OCI-LY1 (cell line): Measurements from ENCODE around the gene UROS.

Experiments
- EZH2 ChIP-seq: fragments of 200-600 bp; sonication (generic), shearing (Covaris generic); IDR thresholded peaks from 2 replicates; pipeline ENCODE4 v1.8.0; 2017; ENCODE audit warnings: borderline replicate concordance, mixed run types, mild to moderate bottlenecking, antibody characterized with exemption, low read length, moderate library complexity, mixed read lengths
- TF ChIP-seq, protein P1 (sequence below): fragments of 200-600 bp; sonication (generic), shearing (Covaris generic); IDR thresholded peaks from 2 replicates; pipeline ENCODE4 v1.5.1; 2017; ENCODE audit warnings: mild to moderate bottlenecking, antibody characterized with exemption, low read length, moderate library complexity, mixed read lengths

DNA sequence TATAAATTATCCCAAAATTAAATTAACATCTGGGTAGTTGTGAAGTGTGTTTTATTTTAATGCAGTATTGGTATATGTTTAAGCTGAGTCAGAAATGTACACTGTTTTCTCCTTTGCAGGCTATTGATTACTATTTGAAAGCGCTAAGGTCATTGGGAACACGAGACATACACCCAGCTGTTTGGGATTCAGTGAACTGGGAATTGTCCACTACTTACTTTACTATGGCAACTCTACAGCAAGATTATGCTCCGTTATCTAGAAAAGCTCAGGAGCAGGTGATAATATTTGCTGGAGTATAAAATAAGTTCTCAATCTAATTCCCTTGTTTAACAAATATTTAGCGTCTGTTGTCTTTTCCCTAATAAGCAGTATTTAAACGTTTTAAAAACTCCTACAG lies 75.6 kb downstream of the UROS start:
- TF ChIP-seq, protein P1, sequence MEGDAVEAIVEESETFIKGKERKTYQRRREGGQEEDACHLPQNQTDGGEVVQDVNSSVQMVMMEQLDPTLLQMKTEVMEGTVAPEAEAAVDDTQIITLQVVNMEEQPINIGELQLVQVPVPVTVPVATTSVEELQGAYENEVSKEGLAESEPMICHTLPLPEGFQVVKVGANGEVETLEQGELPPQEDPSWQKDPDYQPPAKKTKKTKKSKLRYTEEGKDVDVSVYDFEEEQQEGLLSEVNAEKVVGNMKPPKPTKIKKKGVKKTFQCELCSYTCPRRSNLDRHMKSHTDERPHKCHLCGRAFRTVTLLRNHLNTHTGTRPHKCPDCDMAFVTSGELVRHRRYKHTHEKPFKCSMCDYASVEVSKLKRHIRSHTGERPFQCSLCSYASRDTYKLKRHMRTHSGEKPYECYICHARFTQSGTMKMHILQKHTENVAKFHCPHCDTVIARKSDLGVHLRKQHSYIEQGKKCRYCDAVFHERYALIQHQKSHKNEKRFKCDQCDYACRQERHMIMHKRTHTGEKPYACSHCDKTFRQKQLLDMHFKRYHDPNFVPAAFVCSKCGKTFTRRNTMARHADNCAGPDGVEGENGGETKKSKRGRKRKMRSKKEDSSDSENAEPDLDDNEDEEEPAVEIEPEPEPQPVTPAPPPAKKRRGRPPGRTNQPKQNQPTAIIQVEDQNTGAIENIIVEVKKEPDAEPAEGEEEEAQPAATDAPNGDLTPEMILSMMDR = no peak
- TF ChIP-seq EZH2 = no peak
